Activated CD8-positive, alpha-beta memory T cell treated with anti-CD3 and anti-CD28 coated beads, Interleukin-2, amount 10 ng/mL, durations not matched to agents 7 days and 5 days (primary cell): ENCODE data around the gene TOX4. TPM values are rescaled to one million over a fixed set of nuclear protein-coding genes. Genes with fewer than 3 reads are reported as not detected.

Source experiments
- ATAC-seq: fragments of 150-1000 bp; cut with Tn5 transposase; one replicate; pipeline ENCODE4 v1.10.0; 2021; ENCODE audit warnings: moderate library complexity
- CTCF ChIA-PET: fragments of 350-600 bp; sonication (Branson Sonifier 250); formaldehyde crosslinking; loops from one replicate; lab custom pipeline; 2021; ENCODE audit warnings: antibody characterized with exemption; lab: Charles Lee
- DNase-seq: peaks from one replicate; pipeline ENCODE4 v3.0.0-alpha.2; 2020
- H3K27ac Mint-ChIP-seq: one replicate; pipeline ENCODE4 v1.8.0; 2021; ENCODE audit warnings: mild to moderate bottlenecking, mixed read lengths
- H3K27me3 Mint-ChIP-seq: one replicate; pipeline ENCODE4 v1.8.0; 2021; ENCODE audit warnings: mixed read lengths
- H3K36me3 Mint-ChIP-seq: one replicate; pipeline ENCODE4 v1.8.0; 2021; ENCODE audit warnings: mild to moderate bottlenecking, mixed read lengths
- H3K4me1 Mint-ChIP-seq: one replicate; pipeline ENCODE4 v1.8.0; 2021; ENCODE audit warnings: mixed read lengths
- H3K4me3 Mint-ChIP-seq: one replicate; pipeline ENCODE4 v1.8.0; 2021; ENCODE audit warnings: mild to moderate bottlenecking, moderate library complexity, mixed read lengths
- H3K9me3 Mint-ChIP-seq: one replicate; pipeline ENCODE4 v1.8.0; 2022; ENCODE audit warnings: low read depth, mixed read lengths
- total RNA-seq, 2 experiments: library from RNA; stranded (reverse); gene quantifications; one replicate each; pipeline ENCODE4 v1.2.3, GENCODE V29; 2021

The TOX4 gene
- total RNA-seq, 2 experiments from 2014 or later = 72.7 to 87.1 TPM

DNA sequence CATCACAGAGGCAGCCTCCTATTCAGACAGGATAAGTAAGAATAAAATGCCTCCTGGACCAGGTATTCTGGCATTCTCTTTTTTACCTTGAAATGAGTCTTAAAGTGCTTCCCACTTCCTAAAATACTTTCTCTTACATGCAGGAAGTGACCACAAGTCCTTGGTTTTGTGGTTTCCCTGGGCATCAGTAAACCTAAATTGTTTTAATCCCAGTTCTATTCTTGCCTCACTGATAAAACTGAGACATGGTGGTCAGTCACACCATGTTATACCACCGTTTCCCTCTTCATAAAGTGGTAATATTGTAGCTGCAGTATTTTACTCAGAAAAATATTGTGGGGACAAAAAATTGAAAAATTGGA, 50.3 kb downstream of the TOX4 start:
- H3K27ac Mint-ChIP-seq = no peak overlapping the region
- DNase-seq = no peak
- peaks cover 9% of the 10 kb centered on the region for H3K4me1 Mint-ChIP-seq
- no peak for ATAC-seq
- CTCF ChIA-PET = interaction anchor here (2.2 to 2.7 kb wide), 2 partner anchors 29 kb away, joined by 11 to 13 read pairs; no protein-coding TSS in a partner anchor
- peaks cover 9% of the 10 kb centered on the region for H3K27me3 Mint-ChIP-seq
- no peaks in the 10 kb centered on the region for H3K9me3 Mint-ChIP-seq
- peak overlapping the region; percentile 70 for H3K4me3 Mint-ChIP-seq
- H3K36me3 Mint-ChIP-seq = no peaks in the 10 kb centered on the region

DNA sequence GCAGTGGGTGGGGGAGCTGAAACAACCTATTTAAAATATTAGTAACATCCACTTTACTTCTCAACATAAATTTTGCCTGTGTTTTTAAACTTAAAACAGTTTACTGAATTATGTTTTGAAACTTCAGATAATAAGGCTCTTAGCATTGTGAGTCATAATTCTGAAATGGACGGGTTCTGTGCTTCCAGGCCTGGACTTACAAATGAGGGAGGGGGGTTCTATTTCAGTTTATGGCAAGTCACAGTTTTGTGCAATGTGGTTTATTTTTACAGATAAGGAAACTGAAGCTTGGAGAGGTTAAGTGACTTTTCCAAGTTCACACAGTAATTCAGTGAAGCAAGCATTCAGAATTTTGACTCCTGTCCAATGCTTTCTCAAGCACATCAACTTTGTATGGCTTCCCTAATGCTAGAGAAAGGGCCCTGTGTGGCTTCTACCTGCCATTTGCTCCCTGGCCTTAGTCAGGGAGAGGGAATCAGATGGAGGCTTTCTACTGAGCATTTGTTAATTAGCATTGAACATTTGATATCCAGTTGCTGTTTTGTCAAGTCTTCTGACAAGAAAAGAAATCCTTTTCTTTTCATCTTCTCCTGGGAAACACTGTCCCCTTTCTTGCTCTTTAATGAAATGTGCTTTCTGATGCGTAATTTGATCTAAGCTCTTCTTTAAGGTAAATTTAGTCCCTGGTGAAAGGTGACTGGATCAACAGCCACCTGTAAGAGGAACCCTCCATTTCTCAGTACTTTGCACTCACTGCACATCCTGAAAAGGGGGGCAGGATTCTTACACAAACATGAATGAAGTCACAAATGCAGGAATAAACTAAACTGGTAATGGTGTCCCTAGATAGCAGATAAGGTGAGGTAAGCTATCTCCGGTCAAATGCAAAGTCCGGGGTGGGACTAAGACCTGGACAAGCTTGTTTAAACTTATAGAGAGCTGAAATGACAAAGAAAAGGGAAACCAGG, 51.7 kb downstream of the TOX4 start:
- no peak for DNase-seq
- peaks cover 14% of the 10 kb centered on the region for H3K27me3 Mint-ChIP-seq
- H3K4me3 Mint-ChIP-seq = no peak overlapping the region
- CTCF ChIA-PET = interaction anchor here (0.6 kb wide), 1 partner anchor 16 kb away, joined by 3 read pairs; no protein-coding TSS in a partner anchor
- H3K27ac Mint-ChIP-seq = no peak overlapping the region
- H3K36me3 Mint-ChIP-seq = no peaks in the 10 kb centered on the region
- ATAC-seq = no peak
- H3K9me3 Mint-ChIP-seq = no peaks in the 10 kb centered on the region
- peaks cover 9% of the 10 kb centered on the region for H3K4me1 Mint-ChIP-seq

DNA sequence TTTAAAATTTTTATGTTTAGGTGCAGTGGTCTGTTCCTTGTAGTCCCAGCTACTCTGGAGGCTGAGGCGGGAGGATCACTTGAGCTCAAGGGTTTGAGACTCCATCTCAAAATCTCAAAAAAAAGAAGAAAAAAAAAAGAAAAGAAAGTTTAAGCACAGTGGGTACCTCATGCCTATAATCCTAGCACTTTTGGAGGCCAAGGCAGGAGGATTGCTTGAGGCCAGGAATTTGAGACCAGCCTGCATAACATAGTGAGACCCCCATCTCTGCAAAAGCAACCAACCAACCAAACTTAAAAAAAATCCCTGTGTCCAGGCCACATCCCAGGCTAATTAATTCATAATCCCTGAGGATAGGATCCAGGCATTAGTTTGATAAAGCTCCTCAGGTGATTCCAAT, 52.5 kb downstream of the TOX4 start:
- Mint-ChIP-seq H3K27ac (no peak overlapping the region), H3K9me3 (no peaks in the 10 kb centered on the region), H3K4me1 (peaks cover 9% of the 10 kb centered on the region), H3K27me3 (peaks cover 19% of the 10 kb centered on the region), H3K4me3 (no peak overlapping the region), H3K36me3 (no peaks in the 10 kb centered on the region)
- CTCF ChIA-PET = interaction anchor here (0.6 to 0.7 kb wide), 2 partner anchors 15 to 111 kb away, joined by 3 read pairs; no protein-coding TSS in a partner anchor
- no peak for DNase-seq
- ATAC-seq = no peak

DNA sequence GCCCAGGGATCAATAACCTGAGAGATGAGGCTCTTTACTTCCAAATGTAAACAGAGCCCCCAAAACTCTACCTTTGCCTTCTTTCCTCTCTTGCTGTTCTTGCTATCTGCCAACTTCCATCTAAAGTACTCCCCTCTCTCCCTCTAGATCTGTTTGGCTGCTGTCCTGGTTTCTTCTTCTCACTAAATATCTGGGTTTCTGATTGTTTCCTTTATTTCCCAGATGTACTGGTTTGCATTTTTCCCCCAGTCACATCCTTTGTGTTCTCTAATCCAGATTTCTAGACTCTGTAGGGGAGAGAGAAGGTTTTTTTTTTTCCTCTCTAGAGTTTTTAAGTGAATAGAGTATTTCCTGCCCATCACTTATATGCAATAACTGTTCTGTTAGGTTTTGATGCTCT, 56.3 kb downstream of the TOX4 start:
- ATAC-seq (no peak), DNase-seq (no peak)
- Mint-ChIP-seq H3K4me3 (no peak overlapping the region), H3K27me3 (peaks cover 50% of the 10 kb centered on the region), H3K4me1 (peaks cover 5% of the 10 kb centered on the region), H3K9me3 (no peaks in the 10 kb centered on the region), H3K27ac (no peak overlapping the region), H3K36me3 (no peaks in the 10 kb centered on the region)
- CTCF ChIA-PET = interaction anchor here (1.3 kb wide), 1 partner anchor 35 kb away, joined by 5 read pairs; no protein-coding TSS in a partner anchor

DNA sequence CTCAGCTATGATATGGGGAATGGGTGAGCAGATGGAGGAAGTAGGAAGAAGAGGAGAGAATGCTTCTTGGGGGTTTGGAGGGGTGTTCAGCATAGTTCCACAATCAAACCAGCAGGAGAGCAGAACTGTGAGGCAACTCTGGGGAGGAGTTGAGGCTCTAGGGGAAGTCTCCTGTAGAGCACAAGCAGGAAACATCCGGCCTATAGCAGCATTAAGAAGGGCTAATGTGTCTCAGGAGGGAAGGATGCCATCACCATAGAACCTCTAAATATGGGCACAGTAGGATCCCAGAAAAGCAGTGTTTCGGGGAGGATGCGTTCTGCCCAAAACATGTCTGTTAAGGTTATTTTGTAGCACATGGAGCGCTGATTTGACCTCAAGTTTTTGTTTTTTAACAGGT, 57.6 kb downstream of the TOX4 start:
- no peak for ATAC-seq
- CTCF ChIA-PET = interaction anchor here (1.0 to 1.3 kb wide), 2 partner anchors 24 to 36 kb away, joined by 3 to 5 read pairs; partner anchors contain the start of gene METTL3
- peaks cover 61% of the 10 kb centered on the region for H3K27me3 Mint-ChIP-seq
- H3K4me1 Mint-ChIP-seq = peaks cover 5% of the 10 kb centered on the region
- H3K9me3 Mint-ChIP-seq = no peaks in the 10 kb centered on the region
- H3K27ac Mint-ChIP-seq = no peak overlapping the region
- H3K4me3 Mint-ChIP-seq = no peak overlapping the region
- no peak for DNase-seq
- H3K36me3 Mint-ChIP-seq = no peaks in the 10 kb centered on the region

DNA sequence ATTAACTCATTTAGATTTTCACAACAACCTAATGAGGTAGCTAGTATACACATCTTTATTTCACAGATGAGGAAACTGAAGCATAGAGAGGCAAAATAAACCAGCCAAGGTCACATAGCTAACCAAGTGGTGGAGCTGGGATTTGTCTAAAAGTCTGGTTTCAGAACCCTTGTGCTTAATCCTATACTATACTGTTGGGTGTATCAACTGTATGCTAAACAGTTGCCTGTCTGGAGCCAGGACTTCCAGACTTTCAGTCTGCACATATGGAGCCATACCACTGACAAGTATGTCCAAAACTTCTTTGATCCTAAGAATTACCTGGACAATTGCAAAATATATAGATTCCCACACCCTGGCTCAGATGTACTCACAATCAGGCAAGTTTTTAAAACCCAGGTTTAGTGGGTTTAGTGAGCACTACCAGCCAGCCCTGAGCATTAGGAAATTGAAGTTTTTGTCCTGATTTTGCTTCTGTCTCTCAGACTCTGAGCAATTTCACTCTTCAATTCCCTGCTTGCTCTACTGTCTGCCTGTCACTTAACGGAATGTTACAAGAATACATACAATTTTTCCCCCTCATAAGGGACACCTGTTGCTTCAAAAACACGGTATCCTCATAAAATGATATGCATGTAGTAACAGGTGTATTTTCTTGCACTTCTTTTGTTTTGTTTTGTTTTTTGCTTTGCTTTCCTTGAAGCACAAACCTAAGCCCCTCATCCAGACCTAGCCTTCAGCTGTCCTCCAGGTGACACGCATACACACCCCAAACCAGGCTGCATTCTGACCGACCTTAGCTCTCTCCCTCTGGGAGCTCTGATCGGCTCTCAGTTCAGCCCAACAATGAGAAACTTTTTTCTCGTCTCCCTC, 58.8 kb downstream of the TOX4 start:
- ATAC-seq (no peak), DNase-seq (no peak)
- H3K27ac Mint-ChIP-seq = no peak overlapping the region
- CTCF ChIA-PET = interaction anchor here (1.0 kb wide), 1 partner anchor 25 kb away, joined by 3 read pairs; the partner anchor contains the start of gene METTL3
- H3K4me3 Mint-ChIP-seq = no peak overlapping the region
- H3K36me3 Mint-ChIP-seq = no peaks in the 10 kb centered on the region
- no peaks in the 10 kb centered on the region for H3K9me3 Mint-ChIP-seq
- H3K27me3 Mint-ChIP-seq = peaks cover 59% of the 10 kb centered on the region
- H3K4me1 Mint-ChIP-seq = peaks cover 5% of the 10 kb centered on the region

DNA sequence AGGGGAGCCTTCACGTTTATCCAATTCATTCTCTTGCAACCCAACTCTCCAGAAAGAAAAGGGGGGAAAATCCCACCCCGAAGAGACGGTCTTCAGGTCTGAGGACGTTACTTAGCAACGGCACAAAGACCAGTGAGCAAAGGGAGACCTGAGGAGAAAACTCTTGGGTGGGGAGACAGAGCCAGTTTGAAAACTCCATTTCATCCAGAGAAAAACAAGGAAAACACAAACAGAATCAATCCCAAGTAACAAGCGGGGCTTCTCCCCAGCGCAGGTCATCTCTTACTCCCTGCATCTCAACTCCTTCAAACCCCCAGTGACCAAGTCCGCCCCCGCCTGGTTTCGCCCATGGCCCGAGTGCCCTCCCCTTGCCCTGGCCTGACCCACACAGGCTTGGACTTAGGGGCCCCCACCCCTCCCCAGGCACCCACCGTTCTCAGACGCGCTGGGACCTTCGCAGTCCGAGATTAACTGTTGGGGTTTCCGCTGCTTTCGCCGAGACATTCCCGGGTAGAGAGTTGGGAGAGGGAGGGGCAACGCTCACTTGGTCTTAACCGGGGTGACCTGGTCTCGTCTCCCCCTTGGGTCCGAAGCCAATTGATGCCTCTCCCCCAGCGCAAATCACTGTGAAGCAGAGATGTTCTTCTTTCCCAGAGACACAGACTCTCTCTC, 59.6 kb downstream of the TOX4 start:
- CTCF ChIA-PET = interaction anchor here (1.9 kb wide), 1 partner anchor 20 kb away, joined by 5 read pairs; no protein-coding TSS in a partner anchor
- Mint-ChIP-seq H3K27ac (no peak overlapping the region), H3K4me1 (peaks cover 5% of the 10 kb centered on the region), H3K36me3 (no peaks in the 10 kb centered on the region), H3K27me3 (peaks cover 59% of the 10 kb centered on the region), H3K9me3 (no peaks in the 10 kb centered on the region), H3K4me3 (no peak overlapping the region)
- DNase-seq (no peak), ATAC-seq (no peak)

DNA sequence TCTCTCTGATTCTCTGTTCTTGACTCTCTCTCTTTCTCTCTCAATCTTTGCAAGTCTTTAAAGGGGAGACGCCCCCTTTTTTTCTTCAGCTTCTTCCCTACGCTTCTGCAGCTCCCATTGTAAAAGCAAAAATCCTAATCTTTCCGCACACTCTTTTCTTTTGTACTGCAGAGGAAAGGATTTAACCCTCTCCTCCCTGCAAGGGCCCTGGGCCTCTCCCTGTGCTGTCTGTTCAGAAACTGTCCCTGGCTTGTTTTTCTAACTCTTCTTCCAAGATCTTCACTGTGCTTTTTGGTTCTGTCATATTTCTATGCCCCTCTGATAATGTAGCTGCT, 60.1 kb downstream of the TOX4 start:
- CTCF ChIA-PET = interaction anchor here (1.9 kb wide), 1 partner anchor 20 kb away, joined by 5 read pairs; no protein-coding TSS in a partner anchor
- no peaks in the 10 kb centered on the region for H3K9me3 Mint-ChIP-seq
- no peak for DNase-seq
- no peak overlapping the region for H3K4me3 Mint-ChIP-seq
- peaks cover 5% of the 10 kb centered on the region for H3K4me1 Mint-ChIP-seq
- peaks cover 59% of the 10 kb centered on the region for H3K27me3 Mint-ChIP-seq
- ATAC-seq = no peak
- no peak overlapping the region for H3K27ac Mint-ChIP-seq
- H3K36me3 Mint-ChIP-seq = no peaks in the 10 kb centered on the region

DNA sequence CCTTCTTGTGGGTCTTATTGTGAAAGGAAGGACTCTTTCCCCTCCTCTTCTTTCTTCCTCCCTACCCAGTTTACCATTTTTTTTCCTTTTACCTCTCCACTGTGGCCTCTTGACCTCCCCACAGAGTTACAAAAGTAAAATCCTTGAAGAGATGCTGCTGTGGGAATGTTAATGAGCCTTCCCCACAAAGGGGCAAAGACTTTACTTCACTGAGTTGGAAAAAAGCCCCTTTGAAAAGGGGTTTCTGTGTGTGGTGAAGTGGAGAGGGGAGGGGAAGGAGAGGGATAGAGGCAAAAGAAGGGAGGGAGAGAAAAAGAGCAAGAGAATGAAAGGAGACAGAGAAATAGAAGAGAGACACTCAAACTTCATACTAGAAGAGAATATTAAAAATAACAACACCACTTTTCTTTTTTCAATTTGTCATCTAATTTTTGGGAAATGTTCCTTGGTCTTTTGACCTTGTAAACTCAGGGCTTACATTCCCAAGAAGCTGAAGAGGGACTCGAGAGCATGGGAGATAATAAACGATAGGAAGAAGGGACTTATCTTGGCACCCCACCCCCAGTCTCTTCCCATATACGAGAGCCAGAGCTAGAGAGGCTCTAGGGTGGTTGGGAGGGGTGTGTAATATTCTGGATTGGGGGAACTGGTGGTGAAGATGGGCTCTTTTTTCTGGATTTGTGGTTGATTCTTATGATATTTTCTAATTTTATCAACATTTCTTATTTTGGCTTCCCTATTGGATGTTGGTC, 62.4 kb downstream of the TOX4 start:
- Mint-ChIP-seq H3K9me3 (no peaks in the 10 kb centered on the region), H3K4me1 (peaks cover 5% of the 10 kb centered on the region), H3K27ac (no peak overlapping the region), H3K36me3 (no peaks in the 10 kb centered on the region), H3K4me3 (no peak overlapping the region), H3K27me3 (peaks cover 59% of the 10 kb centered on the region)
- ATAC-seq (no peak), DNase-seq (no peak)
- CTCF ChIA-PET = no interaction called here

DNA sequence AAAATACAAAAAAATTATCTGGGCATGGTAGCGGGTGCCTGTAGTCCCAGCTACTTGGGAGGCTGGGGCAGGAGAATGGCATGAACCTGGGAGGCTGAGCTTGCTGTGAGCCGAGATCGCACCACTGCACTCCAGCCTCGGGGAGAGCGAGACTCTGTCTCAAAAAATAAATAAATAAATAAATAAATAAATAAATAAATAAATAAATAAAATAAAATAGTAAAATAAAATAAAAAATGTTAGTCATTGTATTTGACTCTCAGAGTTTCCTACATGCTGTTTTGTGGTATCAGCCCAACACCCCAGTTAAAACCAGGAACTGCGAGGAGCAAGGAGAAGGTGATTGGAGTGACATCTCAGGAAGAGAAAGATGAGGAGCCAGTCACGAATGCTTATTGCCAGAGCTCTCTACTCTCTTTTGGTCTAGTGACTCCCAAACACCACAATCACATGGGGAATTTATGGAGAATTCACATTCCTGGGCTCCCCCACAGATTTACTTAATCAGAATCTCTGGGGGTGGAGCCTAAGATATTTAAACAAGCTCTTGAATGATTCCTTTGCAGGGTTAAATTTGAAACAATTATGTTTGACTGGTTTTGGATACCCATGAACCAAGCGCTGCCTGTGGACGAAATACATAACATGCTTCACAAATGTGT, 64.5 kb downstream of the TOX4 start:
- CTCF ChIA-PET = interaction anchor here (1.4 kb wide), 1 partner anchor 43 kb away, joined by 4 read pairs; no protein-coding TSS in a partner anchor
- Mint-ChIP-seq H3K4me1 (peaks cover 5% of the 10 kb centered on the region), H3K27me3 (peaks cover 40% of the 10 kb centered on the region), H3K4me3 (no peak overlapping the region), H3K27ac (no peak overlapping the region), H3K9me3 (no peaks in the 10 kb centered on the region), H3K36me3 (no peaks in the 10 kb centered on the region)
- DNase-seq (no peak), ATAC-seq (no peak)

DNA sequence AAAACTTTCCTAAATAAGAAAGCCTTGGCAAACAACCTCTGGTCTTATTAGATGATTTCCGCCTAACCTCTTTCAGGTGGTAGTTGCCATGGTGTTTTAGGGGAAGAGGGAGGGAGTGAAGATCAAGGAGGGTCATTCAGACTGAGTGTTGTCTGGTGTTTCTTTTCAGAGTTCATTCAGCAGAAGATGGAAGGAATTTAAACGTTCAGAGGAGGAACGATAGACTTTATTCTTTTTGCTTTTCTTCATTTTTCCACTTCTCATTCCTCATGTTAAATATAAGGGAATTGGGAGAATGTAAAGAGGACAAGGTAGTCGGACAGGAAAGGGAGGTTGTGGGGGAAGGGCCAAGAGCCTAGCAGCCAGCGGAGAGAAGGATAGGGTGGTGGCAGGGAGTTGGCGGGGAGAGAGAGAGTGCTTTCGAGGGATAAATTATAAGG, 66.5 kb downstream of the TOX4 start:
- no peak for ATAC-seq
- CTCF ChIA-PET = no interaction called here

DNA sequence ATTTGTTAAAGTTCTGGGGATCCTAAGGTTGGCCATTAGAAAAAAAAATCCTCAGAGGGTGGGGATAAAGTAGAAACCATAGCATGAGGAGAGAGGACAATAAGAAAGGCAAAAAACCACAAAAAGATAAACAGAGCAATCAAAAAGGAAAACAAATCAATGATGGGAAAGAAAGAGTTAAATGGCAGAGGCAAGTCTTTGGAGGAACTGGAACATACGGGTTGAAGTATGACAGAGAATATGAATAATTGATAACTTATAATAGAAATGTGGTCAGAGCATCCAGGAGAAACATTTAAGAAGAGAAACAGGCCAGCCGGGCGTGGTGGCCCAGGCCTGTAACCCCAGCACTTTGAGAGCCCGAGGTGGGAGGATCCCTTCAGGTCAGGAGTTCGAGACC, 67.0 kb downstream of the TOX4 start:
- no peak for DNase-seq
- H3K27ac Mint-ChIP-seq = no peak overlapping the region
- no peaks in the 10 kb centered on the region for H3K36me3 Mint-ChIP-seq
- peaks cover 19% of the 10 kb centered on the region for H3K27me3 Mint-ChIP-seq
- no peak overlapping the region for H3K4me3 Mint-ChIP-seq
- CTCF ChIA-PET = no interaction called here
- no peaks in the 10 kb centered on the region for H3K9me3 Mint-ChIP-seq
- no peak for ATAC-seq
- no peaks in the 10 kb centered on the region for H3K4me1 Mint-ChIP-seq

More for the DNA sequence above, 66.5 kb downstream of the TOX4 start:
- Mint-ChIP-seq H3K4me3 (no peak overlapping the region), H3K4me1 (no peaks in the 10 kb centered on the region), H3K9me3 (no peaks in the 10 kb centered on the region), H3K36me3 (no peaks in the 10 kb centered on the region), H3K27me3 (peaks cover 23% of the 10 kb centered on the region), H3K27ac (no peak overlapping the region)
- no peak for DNase-seq
